ENCODE results near the gene CDKAL1. TPM values are rescaled to one million over a fixed set of nuclear protein-coding genes. Genes with fewer than 3 reads are reported as not detected.
A peak's percentile ranks its signal among the peaks of the same experiment; 100 is the strongest.

CDKAL1 gene
- total and polyA plus RNA-seq, 8 donors = 13.6 to 20.7 (median 17.5) TPM

GRCh38 chr6:20577173-20577688, 43.0 kb downstream of the CDKAL1 start:
- TF ChIP-seq CTCF (IDR thresholded peaks at IDR 0.05) = no peak

GRCh38 chr6:20581070-20581469, 46.8 kb downstream of the CDKAL1 start:
- Histone ChIP-seq H3K4me1 (no peaks in the 10 kb centered on the region), H3K36me3 (peaks cover 0 to 9% of the 10 kb centered on the region in 2 donors), H3K27me3 (no peaks in the 10 kb centered on the region), H3K9me3 (no peaks in the 10 kb centered on the region), H3K27ac (no peak overlapping the region), H3K4me3 (no peak overlapping the region)
- intact Hi-C loops (cut with DNase I) = no loop called here
- ATAC-seq (no peak), DNase-seq (no peak)
- no peak for TF ChIP-seq CTCF (IDR thresholded peaks at IDR 0.05)

More at GRCh38 chr6:20577173-20577688, 43.0 kb downstream of the CDKAL1 start:
- H3K9me3 ChIP-seq = no peaks in the 10 kb centered on the region
- intact Hi-C loops (cut with DNase I) = no loop called here
- no peak for ATAC-seq
- no peak for DNase-seq
- H3K4me1 ChIP-seq = peaks cover 0 to 12% of the 10 kb centered on the region in 2 donors
- H3K27ac ChIP-seq = no peak overlapping the region
- H3K27me3 ChIP-seq = no peaks in the 10 kb centered on the region
- no peak overlapping the region for H3K4me3 ChIP-seq
- H3K36me3 ChIP-seq = peaks cover 0 to 7% of the 10 kb centered on the region in 2 donors

- Histone ChIP-seq H3K4me1 (no peaks in the 10 kb centered on the region), H3K4me3 (no peak overlapping the region), H3K9me3 (no peaks in the 10 kb centered on the region), H3K36me3 (peaks cover 0 to 15% of the 10 kb centered on the region in 2 donors), H3K27ac (no peak overlapping the region), H3K27me3 (no peaks in the 10 kb centered on the region)
- TF ChIP-seq CTCF (IDR thresholded peaks at IDR 0.05) = no peak
- ATAC-seq = peak; percentile 38
- intact Hi-C loops (cut with DNase I) = no loop called here
- peak in 1 of 4 donors; percentile 11 for DNase-seq
Measured at GRCh38 chr6:20582586-20583443, 48.6 kb downstream of the CDKAL1 start.

- no peak overlapping the region for H3K4me3 ChIP-seq
- peaks cover 0 to 15% of the 10 kb centered on the region in 2 donors for H3K36me3 ChIP-seq
- DNase-seq = peak in 1 of 4 donors; percentile 27
- peak; percentile 68 for ATAC-seq
- H3K27me3 ChIP-seq = no peaks in the 10 kb centered on the region
- H3K27ac ChIP-seq = no peak overlapping the region
- intact Hi-C loops (cut with DNase I) = no loop called here
- H3K9me3 ChIP-seq = no peaks in the 10 kb centered on the region
- no peaks in the 10 kb centered on the region for H3K4me1 ChIP-seq
- no peak for TF ChIP-seq CTCF (IDR thresholded peaks at IDR 0.05)
Measured at GRCh38 chr6:20583444-20583800, 49.2 kb downstream of the CDKAL1 start.

- no peak for TF ChIP-seq CTCF (IDR thresholded peaks at IDR 0.05)
- H3K4me3 ChIP-seq = no peak overlapping the region
- no peaks in the 10 kb centered on the region for H3K9me3 ChIP-seq
- H3K4me1 ChIP-seq = peaks cover 0 to 7% of the 10 kb centered on the region in 2 donors
- ATAC-seq (no peak), DNase-seq (no peak)
- intact Hi-C loops (cut with DNase I) = no loop called here
- H3K27ac ChIP-seq = no peak overlapping the region
- no peaks in the 10 kb centered on the region for H3K27me3 ChIP-seq
- peaks cover 0 to 8% of the 10 kb centered on the region in 2 donors for H3K36me3 ChIP-seq
Measured at GRCh38 chr6:20584100-20584731, 50.0 kb downstream of the CDKAL1 start.
